Tibial nerve (tissue), 3 donors: ENCODE measurements around the gene DUSP12.

Source experiments
- POLR2A ChIP-seq, 2 donors: fragments of 450-650 bp; IDR thresholded peaks; one replicate each; pipeline ENCODE4 v1.6.1; 2017; ENCODE audit warnings: antibody characterized with exemption in 2 of 2, mild to moderate bottlenecking in 2 of 2, moderate library complexity in 2 of 2
- TF ChIP-seq, protein P1 (sequence below), 5 experiments: fragments of 200-600 bp in 3 of 5; fragments of 450-650 bp in 2 of 5; sonication (generic) in 3 of 5; IDR thresholded peaks; one replicate each; pipeline ENCODE4 v1.5.1; 2016 to 2019; ENCODE audit warnings: antibody characterized with exemption in 5 of 5, mild to moderate bottlenecking in 3 of 5, moderate library complexity in 2 of 5

DNA sequence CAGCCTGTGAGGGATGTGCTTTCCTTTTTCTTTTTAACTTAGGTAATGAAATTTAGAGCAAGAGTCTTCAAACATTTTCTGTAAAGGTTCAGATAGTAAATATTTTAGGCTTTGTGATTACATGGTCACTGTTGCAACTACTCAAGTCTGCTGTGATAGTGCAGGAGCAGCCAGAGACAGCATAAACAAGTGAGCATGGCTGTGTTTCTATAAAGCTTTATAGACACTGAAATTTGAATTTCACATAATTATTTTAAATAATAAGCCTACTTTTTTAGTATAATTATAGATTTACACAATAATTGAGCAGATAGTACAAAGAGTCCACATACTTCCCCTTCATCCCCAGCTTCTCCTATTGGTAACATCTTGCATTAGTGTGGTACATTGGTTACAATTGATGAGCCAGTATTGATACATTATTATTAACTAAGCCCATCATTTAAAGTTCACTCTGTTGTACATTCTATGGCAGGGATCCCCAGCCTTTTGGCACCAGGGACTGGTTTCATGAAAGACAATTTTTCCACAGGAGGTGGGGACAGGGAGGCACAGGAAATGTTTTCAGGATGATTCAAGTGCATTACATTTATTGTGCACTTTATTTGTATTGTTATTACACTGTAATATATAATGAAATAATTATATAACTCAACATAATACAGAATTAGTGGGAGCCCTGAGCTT, 19.5 kb downstream of the DUSP12 start:
- TF ChIP-seq, protein P1, sequence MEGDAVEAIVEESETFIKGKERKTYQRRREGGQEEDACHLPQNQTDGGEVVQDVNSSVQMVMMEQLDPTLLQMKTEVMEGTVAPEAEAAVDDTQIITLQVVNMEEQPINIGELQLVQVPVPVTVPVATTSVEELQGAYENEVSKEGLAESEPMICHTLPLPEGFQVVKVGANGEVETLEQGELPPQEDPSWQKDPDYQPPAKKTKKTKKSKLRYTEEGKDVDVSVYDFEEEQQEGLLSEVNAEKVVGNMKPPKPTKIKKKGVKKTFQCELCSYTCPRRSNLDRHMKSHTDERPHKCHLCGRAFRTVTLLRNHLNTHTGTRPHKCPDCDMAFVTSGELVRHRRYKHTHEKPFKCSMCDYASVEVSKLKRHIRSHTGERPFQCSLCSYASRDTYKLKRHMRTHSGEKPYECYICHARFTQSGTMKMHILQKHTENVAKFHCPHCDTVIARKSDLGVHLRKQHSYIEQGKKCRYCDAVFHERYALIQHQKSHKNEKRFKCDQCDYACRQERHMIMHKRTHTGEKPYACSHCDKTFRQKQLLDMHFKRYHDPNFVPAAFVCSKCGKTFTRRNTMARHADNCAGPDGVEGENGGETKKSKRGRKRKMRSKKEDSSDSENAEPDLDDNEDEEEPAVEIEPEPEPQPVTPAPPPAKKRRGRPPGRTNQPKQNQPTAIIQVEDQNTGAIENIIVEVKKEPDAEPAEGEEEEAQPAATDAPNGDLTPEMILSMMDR (IDR thresholded peaks at IDR 0.05) = no peak
- no peak for TF ChIP-seq POLR2A (IDR thresholded peaks at IDR 0.05)
